GM18907 (cell line): ENCODE measurements around the gene CHRD.
"Not testable (repeated sequence)": the region's sequence is repeated elsewhere in the genome, so short reads cannot be mapped to it uniquely, and the experiment has no call there.

Experiments
- ATAC-seq: cut with Tn5 transposase; IDR thresholded peaks from one replicate; pipeline ENCODE4 v1.9.1; 2021; ENCODE audit warnings: mild to moderate bottlenecking, moderate library complexity; ENCODE audit not compliant: unreplicated experiment

The CHRD gene

GRCh38 chr3:184379358-184380184 is at the start of gene CHRD:
Gene CHRD (plus strand): TSS chr3:184380054. CDS start chr3:184380319, 265 bp downstream.
- no peak for ATAC-seq

GRCh38 chr3:184332370-184333090 is 47.3 kb upstream of the CHRD start:
- no peak for ATAC-seq

GRCh38 chr3:184333190-184333589 is 46.7 kb upstream of the CHRD start:
- no peak for ATAC-seq

GRCh38 chr3:184333700-184334099 is 46.2 kb upstream of the CHRD start:
- no peak for ATAC-seq

- no peak for ATAC-seq
Measured at GRCh38 chr3:184334470-184335158, 45.2 kb upstream of the CHRD start.

DNA sequence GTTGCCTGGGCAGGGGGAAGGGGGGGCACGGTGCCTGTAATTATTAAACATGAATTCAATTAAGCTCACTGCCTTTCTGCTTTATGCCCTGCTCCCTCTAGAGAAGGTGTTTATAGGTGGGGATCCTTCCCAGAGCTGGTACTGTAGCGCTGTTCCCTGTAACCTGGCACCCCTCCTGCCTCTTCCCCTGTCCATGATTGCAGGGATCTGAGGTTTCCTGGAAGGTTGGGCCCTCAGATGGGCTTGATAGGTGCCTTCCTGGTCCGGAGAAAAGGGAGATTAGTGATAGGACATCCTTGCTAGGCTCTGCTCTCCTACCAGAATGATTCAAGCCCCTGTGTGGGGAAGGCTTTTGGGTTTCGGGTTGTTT is 44.6 kb upstream of the CHRD start:
- ATAC-seq, result peak; percentile 3

- peak; percentile 68 for ATAC-seq
Measured at GRCh38 chr3:184335661-184336546, 44.0 kb upstream of the CHRD start.

GRCh38 chr3:184336547-184337398 is 43.1 kb upstream of the CHRD start:
- ATAC-seq, result no peak

DNA sequence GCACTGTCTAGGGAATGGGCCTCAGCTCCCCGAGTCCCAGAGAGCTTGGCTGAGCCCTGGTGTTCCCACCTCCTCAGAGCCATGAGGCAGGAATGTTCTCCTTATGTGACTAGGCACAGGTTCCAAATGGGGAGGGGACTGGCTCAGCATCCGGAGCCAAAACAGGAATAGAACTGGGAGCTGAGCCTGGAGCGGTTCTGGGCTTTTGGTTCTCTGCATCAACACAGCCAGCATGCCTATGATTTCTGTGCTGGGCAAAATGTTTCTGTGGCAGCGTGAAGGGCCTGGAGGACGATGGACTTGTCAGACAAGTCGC is 42.5 kb upstream of the CHRD start, which contains the start of gene FAM131A:
FAM131A (plus strand) TSS at position 202 of the 316 bp plus-strand sequence; CDS start at position 233, 31 bp downstream.
- no peak for ATAC-seq

- no peak for ATAC-seq
Measured at GRCh38 chr3:184337981-184338380, 41.9 kb upstream of the CHRD start.

DNA sequence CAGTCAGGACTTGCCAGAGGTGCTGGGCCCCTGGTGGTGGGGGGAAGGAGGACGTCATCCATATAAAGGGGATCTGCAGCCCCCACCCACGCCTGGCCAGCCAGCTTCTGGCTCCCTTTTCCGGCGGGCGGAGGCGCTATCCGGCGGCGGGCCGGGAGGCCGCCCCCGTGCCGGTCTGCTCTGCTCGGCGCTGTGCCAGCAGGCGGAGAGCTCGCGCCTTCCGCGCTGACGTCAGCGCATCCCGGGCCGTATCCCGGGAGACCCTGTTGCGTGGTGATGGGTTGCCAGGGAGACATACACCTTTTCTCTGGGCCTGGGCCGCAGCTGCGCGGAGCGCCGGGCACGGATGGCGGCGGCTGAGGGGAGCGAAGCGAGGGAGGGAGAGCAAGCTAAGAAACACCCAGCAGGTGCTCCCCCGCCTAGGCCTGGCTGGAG is 41.3 kb upstream of the CHRD start:
- ATAC-seq, result no peak

DNA sequence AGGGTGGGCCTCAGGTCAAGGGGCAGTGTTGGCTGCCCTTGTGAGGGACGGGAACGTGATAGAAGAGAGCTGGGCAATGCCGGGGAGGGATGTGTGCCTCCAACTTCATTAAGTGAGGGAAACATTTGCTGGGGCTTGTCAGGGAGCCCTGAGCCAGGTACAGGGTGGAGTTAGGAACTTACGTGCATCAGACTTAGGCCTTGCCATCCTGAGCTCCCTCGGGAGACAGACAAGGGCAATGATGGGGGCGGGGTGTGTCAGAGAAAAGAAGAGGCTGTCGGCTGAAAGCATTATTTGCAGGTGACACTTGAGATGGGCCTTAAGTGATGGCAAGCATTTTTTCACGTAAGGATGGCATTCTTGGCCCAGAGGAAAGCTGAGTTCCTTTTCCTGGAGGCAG is 40.9 kb upstream of the CHRD start:
- no peak for ATAC-seq

DNA sequence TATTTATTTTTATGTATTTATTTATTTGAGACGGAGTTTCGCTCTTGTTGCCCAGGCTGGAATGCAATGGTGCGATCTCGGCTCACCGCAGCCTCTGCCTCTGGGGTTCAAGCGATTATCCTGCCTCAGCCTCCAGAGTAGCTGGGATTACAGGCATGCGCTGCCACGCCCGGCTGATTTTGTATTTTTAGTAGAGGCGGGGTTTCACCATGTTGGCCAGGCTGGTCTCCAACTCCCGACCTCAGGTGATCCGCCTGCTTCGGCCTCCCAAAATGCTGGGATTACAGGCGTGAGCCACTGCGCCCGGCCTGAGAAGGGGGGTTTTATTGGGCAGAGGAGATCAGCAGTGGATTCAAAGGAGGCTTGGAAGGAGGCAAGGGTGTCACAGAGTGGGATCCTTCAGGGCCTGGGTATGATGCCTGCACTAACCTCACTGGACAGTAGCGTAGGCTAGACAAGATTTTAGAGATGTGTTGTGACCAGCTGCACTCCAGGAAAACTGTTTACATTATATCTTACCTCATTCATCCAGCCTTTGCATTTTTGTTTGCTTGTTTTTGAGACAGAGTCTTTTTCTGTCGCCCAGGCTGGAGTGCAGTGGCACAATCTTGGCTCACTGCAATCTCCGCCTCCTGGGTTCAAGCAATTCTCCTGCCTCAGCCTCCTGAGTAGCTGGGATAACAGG is 40.3 kb upstream of the CHRD start:
- not testable (repeated sequence) for ATAC-seq

GRCh38 chr3:184341925-184342324 is 37.9 kb upstream of the CHRD start:
- no peak for ATAC-seq

DNA sequence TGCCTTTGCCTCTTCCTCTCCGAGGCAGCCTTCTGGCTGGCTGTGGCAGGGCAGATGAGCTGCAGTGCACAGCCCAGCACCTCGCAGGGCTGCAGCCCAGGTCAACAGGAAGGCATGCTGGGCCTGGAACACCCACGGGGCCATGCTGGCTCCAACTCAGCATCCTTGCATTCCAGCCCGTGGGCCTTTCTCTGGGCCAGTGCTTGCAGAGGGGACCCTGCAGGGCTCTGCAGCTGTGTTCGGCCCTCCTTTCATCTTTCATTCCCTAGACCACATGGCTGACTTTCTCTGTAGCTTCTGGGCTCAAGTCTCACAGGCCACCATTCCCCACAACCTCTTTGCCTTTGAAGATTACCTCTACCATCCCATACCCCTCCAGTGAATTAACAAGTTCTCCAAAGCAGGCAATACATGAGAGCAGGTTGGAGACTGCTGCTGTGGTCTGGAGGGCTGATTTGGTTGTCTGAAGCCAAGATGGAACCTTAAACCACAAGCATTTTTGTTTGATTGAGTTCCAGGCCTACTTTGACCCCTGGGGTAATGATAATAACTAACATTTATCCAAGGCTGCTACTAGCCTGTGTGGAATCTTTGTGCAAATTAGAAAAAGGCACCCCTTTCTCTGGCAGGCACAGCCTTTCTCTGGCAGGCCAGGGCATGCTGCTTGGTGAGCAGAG is 36.5 kb upstream of the CHRD start:
- ATAC-seq, result no peak

DNA sequence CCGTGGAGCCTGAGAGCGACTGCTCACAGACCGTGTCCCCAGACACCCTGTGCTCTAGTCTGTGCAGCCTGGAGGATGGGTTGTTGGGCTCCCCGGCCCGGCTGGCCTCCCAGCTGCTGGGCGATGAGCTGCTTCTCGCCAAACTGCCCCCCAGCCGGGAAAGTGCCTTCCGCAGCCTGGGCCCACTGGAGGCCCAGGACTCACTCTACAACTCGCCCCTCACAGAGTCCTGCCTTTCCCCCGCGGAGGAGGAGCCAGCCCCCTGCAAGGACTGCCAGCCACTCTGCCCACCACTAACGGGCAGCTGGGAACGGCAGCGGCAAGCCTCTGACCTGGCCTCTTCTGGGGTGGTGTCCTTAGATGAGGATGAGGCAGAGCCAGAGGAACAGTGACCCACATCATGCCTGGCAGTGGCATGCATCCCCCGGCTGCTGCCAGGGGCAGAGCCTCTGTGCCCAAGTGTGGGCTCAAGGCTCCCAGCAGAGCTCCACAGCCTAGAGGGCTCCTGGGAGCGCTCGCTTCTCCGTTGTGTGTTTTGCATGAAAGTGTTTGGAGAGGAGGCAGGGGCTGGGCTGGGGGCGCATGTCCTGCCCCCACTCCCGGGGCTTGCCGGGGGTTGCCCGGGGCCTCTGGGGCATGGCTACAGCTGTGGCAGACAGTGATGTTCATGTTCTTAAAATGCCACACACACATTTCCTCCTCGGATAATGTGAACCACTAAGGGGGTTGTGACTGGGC is 35.1 kb upstream of the CHRD start:
- ATAC-seq, result no peak

GRCh38 chr3:184345317-184346144 is 34.3 kb upstream of the CHRD start:
- peak; percentile 51 for ATAC-seq
